Left colon (tissue), 2 donors: ENCODE measurements around the gene OPN5. TPM values are rescaled to one million over a fixed set of nuclear protein-coding genes. Genes with fewer than 3 reads are reported as not detected.

Source experiments
- ATAC-seq: fragments of 200-7000 bp; cut with Tn5 transposase; one replicate; pipeline ENCODE4 v1.9.1; 2020; ENCODE audit warnings: mild to moderate bottlenecking, moderate library complexity
- DNase-seq, 2 donors: peaks; one replicate each; pipeline ENCODE4 v3.0.0-alpha.2; 2020
- intact Hi-C, 2 donors: fragments of 100-400 bp; cut with DNase I in 1 of 2; cut with micrococcal nuclease in 1 of 2; formaldehyde crosslinking; loops; one replicate each; pipeline versions ENCODE4 v1.11.2 to v1.14.0; 2022; cut with DNase I, micrococcal nuclease
- total RNA-seq, 2 donors: library from RNA; stranded (reverse); fragmentation: NEBNext Ultra II Directional; extraction: Animal tissue kit (Norgen Biotek cat#: 25700); gene quantifications; one replicate each; pipeline ENCODE4 v1.2.1, GENCODE V29; 2021
- donor health status: DM: no; HTN: no; CAD: no.
- donor health status: DM: yes; HTN: yes; CAD: no.

OPN5 gene
- total RNA-seq, 2 donors from 2014 or later = not detected

DNA sequence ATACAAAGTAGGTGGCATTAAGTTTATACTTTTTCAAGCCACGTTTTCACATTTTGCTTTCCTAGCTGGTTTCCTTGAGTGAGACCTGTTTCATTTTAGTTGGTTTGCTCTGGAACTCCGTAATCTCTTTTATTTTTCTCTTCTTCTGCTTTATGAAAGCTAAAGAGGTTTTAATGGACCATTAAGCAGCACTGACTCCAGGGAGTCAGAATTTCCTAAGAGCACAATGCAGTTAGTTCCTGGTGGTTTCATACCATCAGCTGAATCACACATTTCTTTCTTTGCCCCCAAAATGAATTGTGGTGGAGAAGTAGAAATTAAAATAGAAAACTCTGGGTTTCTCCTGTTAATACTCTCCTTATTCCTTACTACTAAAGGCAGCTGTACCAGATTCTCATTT, 3.4 kb downstream of the OPN5 start:
- ATAC-seq (no peak), DNase-seq (no peak)
- intact Hi-C loops = no loop called here

GRCh38 chr6:47787620-47788497, 6.0 kb downstream of the OPN5 start:
- ATAC-seq = peak; percentile 83
- intact Hi-C loops = no loop called here
- peak; percentile 30 to 68 for DNase-seq

GRCh38 chr6:47788498-47788884, 6.7 kb downstream of the OPN5 start:
- ATAC-seq = no peak
- intact Hi-C loops = no loop called here
- DNase-seq = no peak

DNA sequence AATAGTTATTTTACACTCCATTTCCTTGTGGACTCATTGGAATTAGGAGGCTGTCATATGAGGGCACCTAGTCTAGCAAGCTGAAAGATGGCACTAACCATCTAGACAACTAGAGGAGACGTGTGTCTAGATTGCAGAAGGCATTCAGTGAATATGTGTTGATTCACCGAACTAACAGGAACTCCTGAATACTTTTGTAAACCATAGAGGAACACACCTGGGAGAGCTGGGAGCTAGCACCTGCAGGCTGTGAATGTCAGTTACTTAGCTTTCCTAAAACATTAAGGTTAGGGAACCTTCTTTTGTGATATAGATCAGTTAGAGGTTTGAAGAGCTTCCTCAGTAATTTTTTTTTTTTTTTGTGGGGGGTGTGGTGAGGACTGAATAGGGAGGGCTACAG, 7.7 kb downstream of the OPN5 start:
- DNase-seq (no peak), ATAC-seq (no peak)
- intact Hi-C loops = no loop called here

- intact Hi-C loops = no loop called here
- DNase-seq (no peak), ATAC-seq (no peak)
Measured at GRCh38 chr6:47792216-47792733, 10.4 kb downstream of the OPN5 start.

DNA sequence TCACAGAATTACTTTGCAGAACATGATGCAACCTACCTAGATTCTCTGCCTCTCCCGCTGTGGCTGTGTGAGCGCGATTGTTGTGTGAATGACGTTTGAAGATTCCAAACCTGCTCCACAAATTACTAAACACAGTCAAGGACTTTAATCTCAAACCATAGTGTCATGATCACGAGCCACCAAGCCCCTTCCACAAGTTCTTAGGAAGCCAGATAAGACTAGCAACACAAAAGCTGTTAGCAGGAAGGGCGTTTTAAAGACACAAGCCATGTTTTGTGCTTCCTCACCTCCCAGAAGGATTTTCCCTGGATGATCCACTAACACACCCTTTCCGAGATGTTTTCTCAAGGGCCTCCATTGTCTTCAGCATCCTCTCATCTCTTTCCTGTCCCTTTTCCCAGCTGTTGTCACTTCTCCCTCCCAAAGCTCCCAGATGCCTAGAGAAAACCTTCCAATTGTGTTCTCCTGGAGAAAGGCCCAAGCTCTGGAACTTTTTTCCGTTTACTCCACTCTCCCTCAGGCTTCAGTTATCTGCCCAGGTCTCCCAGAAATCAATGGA, 12.8 kb downstream of the OPN5 start:
- no peak for ATAC-seq
- intact Hi-C loops = no loop called here
- DNase-seq = no peak

DNA sequence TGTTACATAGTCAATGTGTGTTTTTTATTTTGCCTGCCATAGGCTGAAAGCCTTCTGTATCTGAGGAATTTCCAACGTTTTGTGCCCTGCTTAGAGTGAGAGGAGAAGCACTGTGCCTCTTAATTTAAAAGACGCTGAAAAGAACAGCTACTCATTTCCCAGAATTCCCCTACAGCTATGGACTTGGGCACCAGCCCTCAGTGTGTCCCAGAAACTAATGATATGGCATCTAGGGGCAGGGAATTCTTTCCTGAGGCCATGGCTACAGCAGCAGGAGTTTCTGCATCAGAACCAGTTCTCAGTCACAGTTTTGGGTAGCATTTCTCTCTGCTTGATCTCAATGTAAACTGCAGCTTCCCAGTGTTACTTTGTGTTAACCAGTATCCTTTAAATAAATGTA, 20.2 kb downstream of the OPN5 start:
- intact Hi-C loops = no loop called here

DNA sequence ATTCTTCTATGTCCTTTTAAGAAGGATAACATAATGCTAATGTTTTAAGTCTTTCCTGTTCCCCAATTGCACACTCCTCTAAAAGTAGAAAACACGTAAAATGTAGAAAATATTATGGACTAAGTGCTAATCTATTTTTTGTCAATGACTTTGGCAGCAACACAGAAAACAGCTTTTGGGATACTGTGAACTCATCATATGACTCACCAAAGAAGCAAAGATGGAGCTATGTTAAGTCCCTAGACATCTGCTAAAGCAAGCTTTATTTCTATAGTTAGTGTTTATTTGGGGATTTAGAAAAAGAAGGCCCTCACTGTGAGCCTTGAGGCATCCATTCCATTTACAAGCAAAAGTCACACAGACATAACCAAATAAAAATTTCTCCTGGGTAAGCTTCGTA, 23.0 kb downstream of the OPN5 start:
- no peak for ATAC-seq
- intact Hi-C loops = no loop called here

More for the DNA sequence above, 20.2 kb downstream of the OPN5 start:
- DNase-seq (no peak), ATAC-seq (no peak)

GRCh38 chr6:47809873-47810272, 28.0 kb downstream of the OPN5 start:
- no peak for ATAC-seq
- no peak for DNase-seq
- intact Hi-C loops = no loop called here

More for the DNA sequence above, 23.0 kb downstream of the OPN5 start:
- DNase-seq = no peak

DNA sequence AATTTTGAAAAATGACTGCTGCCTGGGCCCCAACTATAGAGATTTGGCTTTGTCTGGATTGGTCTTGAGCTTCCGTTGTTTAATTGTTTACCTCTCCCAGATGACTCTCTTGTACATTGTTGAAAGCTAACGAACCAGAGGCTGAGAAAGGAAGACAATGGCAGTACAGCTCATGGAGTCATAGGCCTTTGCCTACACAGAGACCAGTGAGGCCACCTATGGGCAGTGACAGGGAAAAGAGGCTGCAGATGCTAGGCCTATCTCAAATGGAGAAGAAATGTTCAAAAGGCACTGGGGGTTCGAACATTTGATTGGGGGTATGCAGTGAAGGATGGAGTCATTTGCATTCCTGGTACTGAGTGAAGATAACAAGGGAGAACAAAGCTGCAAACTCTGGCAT, 29.1 kb downstream of the OPN5 start:
- DNase-seq = no peak
- intact Hi-C loops = no loop called here

DNA sequence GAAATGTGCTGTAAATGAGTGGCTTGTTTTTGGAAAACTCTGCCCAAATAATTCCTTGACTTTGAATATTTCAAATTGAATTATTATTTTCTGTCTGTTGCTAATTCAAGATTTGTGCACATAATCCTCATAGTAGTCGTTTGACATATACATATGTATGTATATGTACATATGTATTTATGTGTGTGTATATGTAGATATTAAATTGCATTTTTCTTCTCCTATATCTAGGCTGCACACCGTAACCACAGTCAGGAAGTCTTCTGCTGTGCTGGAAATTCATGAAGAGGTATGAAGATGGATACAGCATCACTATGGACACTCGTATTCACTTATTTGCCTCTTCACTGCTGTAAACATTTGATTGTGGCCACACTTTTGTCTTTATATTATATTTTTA, 29.6 kb downstream of the OPN5 start:
- intact Hi-C loops = no loop called here
- no peak for ATAC-seq
- DNase-seq = no peak

More for the DNA sequence above, 29.1 kb downstream of the OPN5 start:
- ATAC-seq = no peak

DNA sequence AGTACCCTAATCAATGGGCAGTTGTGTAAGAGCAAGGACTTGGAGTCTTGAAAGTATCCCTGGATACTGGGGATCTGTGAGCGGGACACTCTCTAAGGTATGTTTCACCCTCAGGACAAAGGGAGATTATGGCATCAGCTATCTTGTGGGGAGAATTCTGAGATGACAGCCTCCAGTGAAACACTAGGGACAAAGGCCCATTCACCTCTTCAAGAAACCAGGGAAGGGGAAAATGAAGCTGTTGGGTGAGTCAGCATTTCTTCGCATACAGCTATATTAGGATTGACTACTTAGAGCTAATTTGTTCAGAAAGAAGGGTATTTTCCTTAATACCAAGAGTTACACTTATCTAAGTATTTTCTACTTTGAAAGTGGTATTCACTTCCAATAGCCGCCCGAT, 35.9 kb downstream of the OPN5 start:
- no peak for ATAC-seq
- intact Hi-C loops = no loop called here
- DNase-seq = no peak

DNA sequence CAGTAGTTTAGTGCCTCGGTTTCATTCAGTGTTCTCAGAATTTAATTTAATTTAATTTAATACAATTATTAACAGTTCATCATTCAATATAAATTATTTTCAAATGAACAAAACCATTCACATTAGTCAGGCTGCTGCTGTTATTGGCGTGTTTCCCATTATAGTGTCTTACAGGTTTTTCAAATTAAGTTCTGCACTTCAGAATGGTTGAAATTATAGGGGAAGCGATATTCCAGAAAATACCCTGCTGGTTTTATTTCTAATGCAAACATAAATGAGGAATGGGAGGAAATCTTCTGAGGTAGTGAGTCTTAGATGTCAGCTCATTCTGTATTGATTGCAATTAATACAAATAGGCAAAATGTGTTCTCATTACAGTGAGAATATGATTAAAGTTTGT, 37.6 kb downstream of the OPN5 start:
- ATAC-seq (no peak), DNase-seq (no peak)
- intact Hi-C loops = no loop called here

GRCh38 chr6:47822856-47823554, 41.2 kb downstream of the OPN5 start:
- ATAC-seq = no peak
- intact Hi-C loops = no loop called here
- DNase-seq = no peak

DNA sequence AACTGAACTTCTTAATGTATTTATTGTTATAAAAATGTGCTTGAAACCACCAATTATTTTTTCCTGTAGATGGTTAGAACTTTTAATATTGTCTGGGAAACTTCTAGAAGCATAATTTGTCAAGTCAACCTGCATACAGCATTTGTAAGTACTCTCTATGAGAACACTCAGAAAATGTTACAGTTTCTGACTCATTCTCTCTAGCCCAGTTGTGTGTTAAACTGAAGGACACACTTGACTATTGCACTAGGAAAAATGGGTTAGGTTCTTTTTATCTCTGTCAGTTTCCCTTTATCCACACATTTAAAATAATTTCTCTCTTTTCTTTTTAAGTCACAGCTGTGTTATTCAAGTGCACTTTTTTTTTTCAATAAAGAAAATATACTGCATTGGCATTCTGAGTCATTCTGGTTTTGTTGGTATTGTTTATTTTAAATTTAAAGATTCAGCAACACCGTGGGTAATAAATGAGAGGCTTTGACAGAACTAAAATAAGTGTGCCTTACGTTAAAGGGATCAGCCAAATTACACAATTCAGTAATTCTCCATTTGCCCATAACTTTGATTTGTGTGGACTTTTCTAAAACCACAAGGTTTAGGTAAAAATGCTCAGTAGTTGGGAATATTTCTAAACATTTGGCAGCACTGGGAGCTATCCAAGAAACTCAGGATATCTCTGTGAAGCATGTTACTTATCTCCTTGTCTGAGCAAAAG, 50.7 kb downstream of the OPN5 start:
- DNase-seq = no peak
- intact Hi-C loops = no loop called here
- no peak for ATAC-seq

GRCh38 chr6:47834196-47834595, 52.4 kb downstream of the OPN5 start:
- DNase-seq = no peak
- no peak for ATAC-seq
- intact Hi-C loops = no loop called here

GRCh38 chr6:47836046-47836445, 54.2 kb downstream of the OPN5 start:
- intact Hi-C loops = no loop called here
- no peak for ATAC-seq
- no peak for DNase-seq

- intact Hi-C loops = no loop called here
- no peak for ATAC-seq
- DNase-seq = no peak
Measured at GRCh38 chr6:47836639-47837038, 54.8 kb downstream of the OPN5 start.

- DNase-seq = no peak
Measured at GRCh38 chr6:47839645-47840044, 57.8 kb downstream of the OPN5 start.

More at GRCh38 chr6:47839645-47840044, 57.8 kb downstream of the OPN5 start:
- intact Hi-C loops = no loop called here
- no peak for ATAC-seq
